GM18867 (cell line): ENCODE results near the gene LRRC56.

ENCODE experiments used
- ATAC-seq: cut with Tn5 transposase; IDR thresholded peaks from one replicate; pipeline ENCODE4 v1.9.1; 2021; ENCODE audit warnings: mild to moderate bottlenecking, moderate library complexity; ENCODE audit not compliant: unreplicated experiment

LRRC56 gene, protein sequence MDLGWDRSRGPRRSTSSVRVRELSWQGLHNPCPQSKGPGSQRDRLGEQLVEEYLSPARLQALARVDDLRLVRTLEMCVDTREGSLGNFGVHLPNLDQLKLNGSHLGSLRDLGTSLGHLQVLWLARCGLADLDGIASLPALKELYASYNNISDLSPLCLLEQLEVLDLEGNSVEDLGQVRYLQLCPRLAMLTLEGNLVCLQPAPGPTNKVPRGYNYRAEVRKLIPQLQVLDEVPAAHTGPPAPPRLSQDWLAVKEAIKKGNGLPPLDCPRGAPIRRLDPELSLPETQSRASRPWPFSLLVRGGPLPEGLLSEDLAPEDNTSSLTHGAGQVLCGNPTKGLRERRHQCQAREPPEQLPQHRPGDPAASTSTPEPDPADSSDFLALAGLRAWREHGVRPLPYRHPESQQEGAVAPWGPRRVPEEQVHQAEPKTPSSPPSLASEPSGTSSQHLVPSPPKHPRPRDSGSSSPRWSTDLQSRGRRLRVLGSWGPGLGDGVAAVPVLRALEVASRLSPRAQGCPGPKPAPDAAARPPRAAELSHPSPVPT

DNA sequence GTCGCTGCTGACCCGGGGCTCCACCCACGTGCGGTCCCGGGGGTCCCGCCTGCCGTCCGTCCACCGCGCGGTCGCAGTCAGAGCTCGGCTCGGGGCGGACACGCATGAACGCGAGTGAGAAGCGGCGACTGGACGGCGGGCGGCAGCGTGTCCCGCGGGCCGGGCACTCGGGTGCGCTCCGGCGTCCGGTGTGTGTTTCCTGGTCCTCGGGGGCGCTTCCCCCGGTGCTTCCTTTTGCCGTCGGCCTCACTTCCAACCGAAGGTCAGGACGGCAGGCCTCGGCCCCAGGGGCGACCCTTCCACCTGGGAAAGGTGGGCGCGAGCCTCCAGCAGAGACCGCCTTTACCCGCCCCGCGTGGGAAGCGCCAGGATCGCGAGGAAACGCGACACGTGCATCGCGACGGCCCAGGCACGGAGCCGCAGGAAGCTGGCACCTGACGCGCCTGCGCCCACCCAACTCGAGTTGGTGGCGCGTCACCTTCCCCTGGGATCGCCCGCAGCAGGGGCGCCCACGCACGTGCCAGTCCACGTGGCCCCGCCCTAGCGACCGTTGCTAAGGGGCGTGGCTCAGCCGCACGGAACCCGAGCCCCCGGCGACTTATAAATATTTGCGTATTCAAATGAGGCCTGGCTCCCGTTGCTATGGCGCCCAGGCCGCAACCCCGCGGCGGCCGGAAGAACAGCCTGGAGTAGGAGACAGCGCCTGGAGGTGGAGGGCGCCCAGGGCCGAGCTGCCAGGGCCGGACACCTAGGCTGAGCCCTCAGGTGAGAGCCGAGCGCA lies at the start of gene LRRC56:
Gene LRRC56 (plus strand): TSS at position 687 of the 781 bp plus-strand sequence. CDS start 3,158 bp downstream, outside the sequence.
- ATAC-seq = peak; percentile 45

DNA sequence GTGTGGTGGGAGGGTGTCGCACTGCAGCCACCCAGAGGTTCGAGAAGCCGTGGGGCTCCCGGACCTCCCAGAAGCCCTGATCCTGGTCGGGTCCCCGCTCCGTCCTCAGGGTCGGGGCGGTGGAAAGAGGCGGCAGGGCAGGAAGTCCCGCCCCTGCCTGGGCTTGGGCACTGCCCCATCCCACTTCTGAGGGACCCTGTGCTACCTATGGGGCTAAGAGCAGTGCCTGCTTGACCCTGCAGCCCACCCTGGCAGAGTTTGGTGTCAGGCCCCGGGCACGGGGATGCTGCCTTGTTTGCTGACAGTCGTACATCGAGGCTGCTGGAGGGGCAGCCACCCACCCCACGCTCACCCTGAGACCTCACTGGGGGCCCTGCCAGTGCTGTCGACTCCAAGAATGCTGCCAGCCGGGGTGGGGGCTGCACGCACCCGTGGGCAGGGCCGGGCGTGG lies 49.7 kb upstream of the LRRC56 start:
- ATAC-seq = no peak

DNA sequence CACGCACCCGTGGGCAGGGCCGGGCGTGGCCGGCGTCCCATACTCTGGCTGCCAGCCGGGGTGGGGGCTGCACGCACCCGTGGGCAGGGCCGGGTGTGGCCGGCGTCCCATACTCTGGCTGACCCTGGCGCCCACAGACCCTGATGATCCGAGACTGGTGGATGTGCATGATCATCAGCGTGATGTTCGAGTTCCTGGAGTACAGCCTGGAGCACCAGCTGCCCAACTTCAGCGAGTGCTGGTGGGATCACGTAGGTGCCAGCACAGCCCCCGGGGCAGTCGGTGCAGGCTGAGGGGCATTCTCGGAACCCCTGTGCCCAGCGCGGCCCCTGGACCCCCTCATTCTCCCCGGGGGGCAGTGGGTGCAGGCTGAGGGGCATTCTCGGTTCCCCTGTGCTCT lies 49.3 kb upstream of the LRRC56 start:
- no peak for ATAC-seq

GRCh38 chr11:488579-488978 lies 48.7 kb upstream of the LRRC56 start:
- no peak for ATAC-seq

DNA sequence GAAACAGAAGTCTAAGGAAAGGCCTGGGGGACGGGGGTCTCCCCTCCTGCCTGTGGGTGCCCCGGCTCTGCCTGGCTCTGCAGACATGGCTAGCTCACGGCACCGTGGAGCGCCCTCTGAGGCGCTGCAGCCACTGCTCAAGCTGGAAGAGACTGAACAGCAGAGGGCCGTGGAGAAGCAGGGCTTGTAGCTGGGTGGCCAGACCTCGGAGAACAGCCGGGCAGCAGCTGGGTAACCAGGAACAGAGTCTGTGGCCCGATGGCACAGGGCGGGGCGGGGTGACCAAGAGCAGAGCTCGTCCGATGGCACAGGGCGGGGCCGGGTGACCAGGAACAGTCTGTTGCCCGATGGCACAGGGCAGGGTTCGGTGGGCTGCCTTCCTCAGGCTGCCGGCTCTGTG lies 48.3 kb upstream of the LRRC56 start:
- ATAC-seq = no peak

DNA sequence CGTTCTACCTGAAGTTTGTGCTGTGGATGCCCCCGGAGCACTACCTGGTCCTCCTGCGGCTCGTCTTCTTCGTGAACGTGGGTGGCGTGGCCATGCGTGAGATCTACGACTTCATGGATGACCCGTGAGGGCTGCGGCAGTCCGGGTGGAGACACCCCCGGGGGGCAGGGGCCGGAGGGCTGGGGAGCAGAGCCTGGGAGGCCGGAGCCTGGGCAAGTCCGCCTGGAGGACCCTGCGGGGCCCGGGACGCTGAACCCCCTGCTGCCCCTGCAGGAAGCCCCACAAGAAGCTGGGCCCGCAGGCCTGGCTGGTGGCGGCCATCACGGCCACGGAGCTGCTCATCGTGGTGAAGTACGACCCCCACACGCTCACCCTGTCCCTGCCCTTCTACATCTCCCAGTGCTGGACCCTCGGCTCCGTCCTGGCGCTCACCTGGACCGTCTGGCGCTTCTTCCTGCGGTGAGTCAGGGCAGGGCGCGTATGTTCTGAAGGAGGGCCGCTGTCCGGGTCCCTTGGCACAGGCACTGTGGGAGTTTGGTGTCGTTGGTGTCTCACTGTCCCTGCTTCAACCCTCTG lies 47.6 kb upstream of the LRRC56 start:
- ATAC-seq = no peak

DNA sequence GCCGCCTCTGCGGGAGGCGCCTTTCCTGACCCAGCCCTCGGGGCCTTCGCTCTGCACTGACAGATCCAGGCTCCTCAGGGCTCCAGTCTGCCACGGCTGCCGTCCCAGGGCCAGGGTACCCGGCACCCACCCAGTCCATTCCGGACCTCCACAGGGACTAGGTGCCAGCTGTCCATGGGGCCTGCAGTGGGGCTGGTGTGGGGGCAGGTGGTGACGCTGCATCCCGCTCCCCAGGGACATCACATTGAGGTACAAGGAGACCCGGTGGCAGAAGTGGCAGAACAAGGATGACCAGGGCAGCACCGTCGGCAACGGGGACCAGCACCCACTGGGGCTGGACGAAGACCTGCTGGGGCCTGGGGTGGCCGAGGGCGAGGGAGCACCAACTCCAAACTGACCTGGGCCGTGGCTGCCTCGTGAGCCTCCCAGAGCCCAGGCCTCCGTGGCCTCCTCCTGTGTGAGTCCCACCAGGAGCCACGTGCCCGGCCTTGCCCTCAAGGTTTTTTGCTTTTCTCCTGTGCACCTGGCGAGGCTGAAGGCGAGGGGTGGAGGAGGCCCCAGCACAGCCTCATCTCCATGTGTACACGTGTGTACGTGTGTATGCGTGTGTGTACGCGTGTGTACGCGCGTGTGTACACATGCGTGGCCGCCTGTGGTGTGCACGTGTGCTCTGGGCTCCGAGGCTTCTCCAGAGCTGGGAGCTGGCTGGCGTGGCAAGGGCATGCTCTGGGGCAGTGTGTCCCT lies 47.0 kb upstream of the LRRC56 start:
- no peak for ATAC-seq

- ATAC-seq = no peak
Observed at GRCh38 chr11:490930-491260, 46.4 kb upstream of the LRRC56 start.

GRCh38 chr11:491358-491757 lies 46.0 kb upstream of the LRRC56 start:
- no peak for ATAC-seq

DNA sequence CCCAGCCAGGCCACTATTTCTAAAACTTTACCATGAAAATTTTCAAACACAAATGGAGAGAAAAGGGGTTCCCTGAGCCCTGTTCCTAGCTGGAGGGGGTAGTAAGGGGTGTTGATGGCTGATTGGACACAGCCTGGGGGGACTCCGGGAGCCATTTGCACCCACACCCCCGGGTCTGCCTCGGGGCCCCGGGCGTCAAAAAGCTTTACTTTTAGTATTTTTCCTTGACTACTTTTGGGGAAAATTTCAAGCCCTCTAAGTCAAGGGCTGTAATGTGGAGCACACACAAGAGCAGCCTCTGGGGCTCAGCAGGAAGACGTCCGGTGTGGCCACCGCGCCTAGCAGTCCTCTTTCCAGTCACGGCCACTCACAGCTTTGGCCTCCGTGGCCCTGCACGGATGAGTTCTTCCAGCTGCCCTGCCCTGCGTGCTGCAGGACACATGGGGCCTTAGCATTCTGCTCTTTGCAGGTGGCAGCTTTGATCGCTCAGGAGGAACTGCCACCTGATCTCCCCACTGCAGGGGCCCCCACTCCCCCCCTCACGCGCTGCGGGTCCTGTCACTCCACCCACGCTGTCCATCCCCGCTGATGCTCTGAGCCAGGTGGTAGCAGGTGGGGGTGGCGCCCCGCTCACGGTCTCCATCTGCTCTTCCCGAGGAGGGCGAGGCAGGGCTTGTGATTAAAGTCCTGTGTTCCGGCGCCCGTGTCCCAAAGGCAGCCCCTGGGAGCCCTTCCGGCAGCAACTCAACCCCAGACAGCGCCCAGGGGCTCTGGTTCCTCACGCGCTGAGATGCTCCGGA lies 44.7 kb upstream of the LRRC56 start:
- no peak for ATAC-seq

DNA sequence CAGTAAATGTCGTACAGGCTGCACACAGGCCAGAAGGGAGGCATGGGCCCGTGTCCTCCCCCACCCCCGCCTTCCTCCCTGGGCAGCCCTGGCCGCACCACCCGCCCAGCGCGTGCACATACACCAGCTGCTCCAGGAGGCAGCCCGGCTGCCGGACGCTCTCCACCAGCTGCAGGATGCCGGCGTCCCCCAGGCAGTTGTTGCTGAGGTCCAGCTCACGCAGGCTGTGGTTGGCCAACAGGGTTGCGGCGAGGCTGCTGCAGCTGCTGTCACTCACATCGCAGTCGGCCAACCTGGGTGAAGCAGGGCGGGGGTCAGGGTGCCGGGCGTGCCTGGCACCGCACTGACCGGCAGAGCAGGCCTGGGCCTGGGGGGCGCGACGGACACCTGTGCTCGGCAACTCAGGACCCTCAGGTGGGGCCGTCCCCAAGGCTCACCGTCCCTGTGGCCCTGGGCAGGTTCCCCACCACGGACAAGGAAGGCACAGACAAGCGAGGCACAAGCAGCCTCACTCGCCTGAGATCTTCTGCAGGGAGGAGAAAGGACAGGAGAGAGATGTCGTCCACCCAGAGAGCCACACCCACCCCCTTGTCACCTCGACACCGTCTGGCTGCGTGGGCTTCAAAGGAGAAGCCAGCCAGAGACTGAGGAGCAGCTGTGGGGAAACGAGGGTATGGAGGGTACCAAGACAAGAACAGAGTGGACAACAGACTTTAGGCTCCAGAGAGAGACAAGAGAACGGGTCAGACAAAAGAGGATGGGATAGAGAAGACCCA lies 42.4 kb upstream of the LRRC56 start:
- no peak for ATAC-seq

DNA sequence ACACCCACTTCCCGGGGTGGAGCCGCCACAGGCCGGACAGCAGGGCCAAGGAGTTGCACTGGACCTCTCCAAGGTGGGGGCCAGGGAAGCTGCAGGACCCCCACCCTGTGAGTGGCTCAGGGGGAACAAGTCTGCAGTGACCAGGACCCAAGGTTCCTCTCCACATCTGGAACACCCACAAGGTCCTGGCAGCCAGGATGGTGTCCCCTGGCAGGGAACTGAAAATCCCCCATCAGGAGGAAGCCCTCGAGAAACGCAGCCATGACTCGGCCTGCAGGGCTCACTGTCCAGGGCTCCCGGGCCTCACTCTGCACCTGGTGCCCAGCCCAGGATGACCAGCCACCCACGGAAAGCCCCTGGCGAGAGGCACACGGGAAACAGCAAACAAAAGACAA lies 41.8 kb upstream of the LRRC56 start:
- ATAC-seq = no peak

DNA sequence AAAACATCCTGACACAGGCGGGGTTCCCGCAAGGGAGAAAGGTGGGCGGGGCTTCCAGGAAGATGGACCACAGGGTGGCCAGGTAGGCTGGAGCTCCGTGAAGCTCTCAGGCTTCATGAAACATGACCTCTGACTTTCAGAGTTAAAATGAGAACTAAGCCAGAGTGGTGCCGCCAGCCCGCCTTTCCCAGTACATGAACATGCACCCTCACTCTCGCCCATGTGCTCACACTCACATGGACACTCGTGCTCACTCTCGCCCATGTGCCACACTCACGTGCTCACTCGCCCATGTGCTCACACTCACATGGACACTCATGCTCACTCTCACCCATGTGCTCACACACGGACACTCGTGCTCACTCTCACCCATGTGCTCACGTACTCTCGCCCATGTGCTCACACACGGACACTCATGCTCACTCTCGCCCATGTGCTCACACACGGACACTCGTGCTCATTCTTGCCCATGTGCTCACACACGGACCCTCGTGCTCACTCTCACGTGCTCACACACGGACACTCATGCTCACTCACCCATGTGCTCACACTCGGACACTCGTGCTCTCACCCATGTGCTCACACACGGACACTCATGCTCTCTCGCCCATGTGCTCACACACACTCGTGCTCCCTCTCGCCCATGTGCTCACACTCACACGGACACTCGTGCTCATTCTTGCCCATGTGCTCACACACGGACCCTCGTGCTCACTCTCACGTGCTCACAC lies 40.3 kb upstream of the LRRC56 start:
- no peak for ATAC-seq

GRCh38 chr11:497565-498296 lies 39.6 kb upstream of the LRRC56 start:
- ATAC-seq = no peak

DNA sequence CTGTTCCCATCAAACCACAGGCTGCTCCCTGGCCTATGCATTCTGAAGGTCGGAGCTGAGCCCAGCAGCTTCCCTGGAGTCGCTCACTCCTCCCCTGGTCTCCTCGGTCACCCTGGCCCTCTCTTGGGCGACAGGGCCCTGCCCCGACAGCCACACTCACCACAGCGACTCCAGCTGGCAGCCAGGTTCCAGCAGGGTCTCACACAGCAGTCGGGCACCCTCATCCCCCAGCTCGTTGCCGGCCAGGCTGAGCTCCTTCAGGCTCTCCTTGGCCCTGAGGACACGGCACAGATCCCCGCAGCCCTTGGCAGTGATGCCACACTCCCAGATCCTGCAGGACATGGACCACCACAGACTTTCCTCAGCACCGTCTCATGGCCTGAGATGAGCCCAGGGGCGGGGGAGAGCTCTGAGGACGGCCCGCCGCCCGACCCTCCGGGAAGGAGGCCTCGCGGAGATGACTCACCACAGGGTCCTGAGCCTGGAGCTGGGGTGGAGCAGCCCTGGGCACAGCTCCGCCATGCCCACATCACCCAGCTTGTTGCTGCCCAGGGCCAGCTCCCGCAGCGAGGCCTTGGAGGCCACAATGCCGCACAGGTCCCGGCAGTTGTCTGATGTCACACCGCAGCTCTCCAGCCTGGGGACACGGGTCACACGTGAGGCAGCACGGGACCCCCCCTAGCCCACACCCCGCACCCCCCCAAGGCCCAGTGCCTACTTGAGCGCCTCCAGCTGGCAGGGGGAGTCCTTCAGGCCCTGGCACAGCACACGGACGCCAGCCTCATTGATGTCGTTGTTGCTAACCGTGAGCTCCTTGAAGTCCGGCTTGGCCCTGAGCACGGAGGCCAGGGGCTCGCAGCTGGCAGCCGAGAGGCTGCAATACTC lies 38.8 kb upstream of the LRRC56 start:
- ATAC-seq = no peak

- ATAC-seq = no peak
Observed at GRCh38 chr11:499201-500076, 37.9 kb upstream of the LRRC56 start.
